Limb (tissue), 2 donors: Measurements from ENCODE around the gene GPR87.

Source experiments
- DNase-seq, 2 donors: peaks; one replicate each; pipeline ENCODE4 v3.0.0-alpha.2; 2016; ENCODE audit errors: extremely low spot score in 2 of 2

The GPR87 gene

GRCh38 chr3:151283907-151284461 is 32.6 kb downstream of the GPR87 start:
- no peak for DNase-seq

GRCh38 chr3:151283387-151283786 is 33.2 kb downstream of the GPR87 start:
- DNase-seq: no peak

GRCh38 chr3:151282921-151283320 is 33.7 kb downstream of the GPR87 start:
- peak in 1 of 2 donors; percentile 75 for DNase-seq

- peak; percentile 34 to 69 for DNase-seq
Observed at GRCh38 chr3:151281671-151282324, 34.8 kb downstream of the GPR87 start.

- no peak for DNase-seq
Observed at GRCh38 chr3:151278230-151278629, 38.4 kb downstream of the GPR87 start, which contains the start of gene P2RY14. Gene P2RY14, minus strand, starts transcription at chr3:151278542. Its CDS starts 64,226 bp downstream, at chr3:151214316.

GRCh38 chr3:151276687-151277042 is 40.0 kb downstream of the GPR87 start:
- no peak for DNase-seq

GRCh38 chr3:151276038-151276686 is 40.5 kb downstream of the GPR87 start:
- DNase-seq: no peak

- no peak for DNase-seq
Observed at GRCh38 chr3:151275091-151275490, 41.5 kb downstream of the GPR87 start.

- DNase-seq: no peak
Observed at GRCh38 chr3:151269631-151270030, 47.0 kb downstream of the GPR87 start.

GRCh38 chr3:151268267-151269235 is 48.1 kb downstream of the GPR87 start:
- no peak for DNase-seq

- DNase-seq: no peak
Observed at GRCh38 chr3:151267066-151267465, 49.6 kb downstream of the GPR87 start.

- DNase-seq: no peak
Observed at GRCh38 chr3:151265866-151266265, 50.8 kb downstream of the GPR87 start.

- DNase-seq: no peak
Observed at GRCh38 chr3:151265166-151265565, 51.5 kb downstream of the GPR87 start.

GRCh38 chr3:151264605-151265004 is 52.0 kb downstream of the GPR87 start:
- no peak for DNase-seq

GRCh38 chr3:151262871-151263525 is 53.6 kb downstream of the GPR87 start:
- DNase-seq: peak; percentile 36 to 44

- no peak for DNase-seq
Observed at GRCh38 chr3:151259664-151260063, 57.0 kb downstream of the GPR87 start.

GRCh38 chr3:151256749-151257148 is 59.9 kb downstream of the GPR87 start:
- DNase-seq: no peak

GRCh38 chr3:151248772-151249337 is 67.8 kb downstream of the GPR87 start:
- no peak for DNase-seq
